Upper lobe of left lung (tissue), 6 donors: ENCODE results near the gene CIZ1. TPM values are rescaled to one million over a fixed set of nuclear protein-coding genes. Genes with fewer than 3 reads are reported as not detected.

Source experiments
- ATAC-seq, 2 donors: fragments of 200-7000 bp; cut with Tn5 transposase; one replicate each; pipeline ENCODE4 v1.9.1; 2022; ENCODE audit warnings: mild to moderate bottlenecking in 2 of 2, moderate library complexity in 2 of 2; ENCODE audit not compliant: low FRiP score in 2 of 2
- DNase-seq, 2 donors: peaks; one replicate each; pipeline ENCODE4 v3.0.0-alpha.2; 2019 to 2020
- H3K27ac ChIP-seq, 4 donors: fragments of 200-600 bp; sonication (generic); one replicate each; pipeline ENCODE4 v1.5.1; 2016 to 2019
- H3K27me3 ChIP-seq, 4 donors: fragments of 200-600 bp; sonication (generic); one replicate each; pipeline ENCODE4 v1.5.1; 2017 to 2019
- H3K36me3 ChIP-seq, 4 donors: fragments of 200-600 bp; sonication (generic); one replicate each; pipeline ENCODE4 v1.5.1; 2016 to 2019
- H3K4me1 ChIP-seq, 4 donors: fragments of 200-600 bp; sonication (generic); one replicate each; pipeline ENCODE4 v1.5.1; 2018 to 2019
- H3K4me3 ChIP-seq, 4 donors: fragments of 200-600 bp; sonication (generic); one replicate each; pipeline ENCODE4 v1.5.1; 2017 to 2019; ENCODE audit warnings: mild to moderate bottlenecking in 2 of 4, moderate library complexity in 1 of 4
- H3K9me3 ChIP-seq, 4 donors: fragments of 200-600 bp; sonication (generic); one replicate each; pipeline ENCODE4 v1.5.1; 2018 to 2019
- CTCF ChIP-seq, 6 experiments: fragments of 450-650 bp in 4 of 6; fragments of 200-600 bp in 2 of 6; sonication (generic) in 2 of 6; IDR thresholded peaks; one replicate each; pipeline ENCODE4 v1.5.1; 2016 to 2019; ENCODE audit warnings: antibody characterized with exemption in 6 of 6
- EP300 ChIP-seq, 4 donors: sonication (generic); formaldehyde crosslinking; IDR thresholded peaks; one replicate each; pipeline ENCODE4 v1.5.1; 2017; ENCODE audit warnings: antibody characterized with exemption in 4 of 4, control low read depth in 2 of 4
- POLR2A ChIP-seq, 4 donors: fragments of 450-650 bp; IDR thresholded peaks; one replicate each; pipeline ENCODE4 v1.5.1; 2016 to 2017; ENCODE audit warnings: antibody characterized with exemption in 4 of 4, mild to moderate bottlenecking in 2 of 4
- POLR2AphosphoS5 ChIP-seq, 2 donors: sonication (generic); formaldehyde crosslinking; IDR thresholded peaks; one replicate each; pipeline ENCODE4 v1.5.1; 2017; ENCODE audit warnings: antibody characterized with exemption in 2 of 2
- WGBS, 2 donors: methylation state at CpG; one replicate each; pipeline ENCODE4 v1.1.5; 2017 to 2018; 5-methylcytosine and 5-hydroxymethylcytosine counted together
- total RNA-seq, 6 donors: library from RNA; depleted of rRNA in 4 of 6; stranded (reverse); fragments of >200 nt in 4 of 6; gene quantifications; one replicate each; pipeline versions ENCODE4 v1.1.0 to v1.2.1, GENCODE V29; 2016 to 2021
- donor health status: DM: no; HTN: no; CAD: no; lungs with moderate emphysema.
- donor health status: DM: no; HTN: yes; CAD: no; lungs with severe emphysema.

CIZ1 gene
- total RNA-seq, 6 donors from 2014 or later: 53.4 to 136 (median 95.5) TPM

- H3K4me1 ChIP-seq: peaks cover 0 to 14% (median 11%) of the 10 kb centered on the region in 4 donors
- TF ChIP-seq EP300 (IDR thresholded peaks at IDR 0.05): no peak
- no peak for TF ChIP-seq POLR2A (IDR thresholded peaks at IDR 0.05)
- no peak for TF ChIP-seq POLR2AphosphoS5 (IDR thresholded peaks at IDR 0.05)
- TF ChIP-seq CTCF (IDR thresholded peaks at IDR 0.05): no peak
- 84 to 89% methylated on average over 12 of the region's 12 CpGs for WGBS, 2 donors
- ATAC-seq (no peak), DNase-seq (no peak)
- no peaks in the 10 kb centered on the region for H3K36me3 ChIP-seq
- no peak overlapping the region for H3K4me3 ChIP-seq
- no peak overlapping the region for H3K27ac ChIP-seq
- no peaks in the 10 kb centered on the region for H3K27me3 ChIP-seq
- H3K9me3 ChIP-seq: no peaks in the 10 kb centered on the region
These were observed 22.6 kb upstream of the CIZ1 start for GRCh38 chr9:128213746-128214497.

- WGBS, 2 donors: 82 to 84% methylated on average over 2 of the region's 2 CpGs
- Histone ChIP-seq H3K27ac (no peak overlapping the region), H3K9me3 (no peaks in the 10 kb centered on the region), H3K4me3 (no peak overlapping the region), H3K4me1 (no peaks in the 10 kb centered on the region), H3K27me3 (no peaks in the 10 kb centered on the region), H3K36me3 (no peaks in the 10 kb centered on the region)
- TF ChIP-seq POLR2AphosphoS5 (IDR thresholded peaks at IDR 0.05): no peak
- TF ChIP-seq CTCF (IDR thresholded peaks at IDR 0.05): no peak
- TF ChIP-seq POLR2A (IDR thresholded peaks at IDR 0.05): no peak
- no peak for TF ChIP-seq EP300 (IDR thresholded peaks at IDR 0.05)
- DNase-seq (no peak), ATAC-seq (no peak)
These were observed 20.6 kb upstream of the CIZ1 start for GRCh38 chr9:128211981-128212281.

GRCh38 chr9:128211186-128211980 is 20.0 kb upstream of the CIZ1 start:
- WGBS, 2 donors: 63 to 65% methylated on average over 12 of the region's 12 CpGs
- Histone ChIP-seq H3K9me3 (no peaks in the 10 kb centered on the region), H3K27me3 (no peaks in the 10 kb centered on the region), H3K4me3 (no peak overlapping the region), H3K27ac (no peak overlapping the region), H3K36me3 (no peaks in the 10 kb centered on the region), H3K4me1 (no peaks in the 10 kb centered on the region)
- DNase-seq (no peak), ATAC-seq (no peak)
- no peak for TF ChIP-seq POLR2AphosphoS5 (IDR thresholded peaks at IDR 0.05)

GRCh38 chr9:128208946-128209669 is 17.7 kb upstream of the CIZ1 start:
- 72 to 73% methylated on average over 12 to 15 of the region's 15 CpGs for WGBS, 2 donors
- peaks cover 3% of the 10 kb centered on the region in 4 donors for H3K4me1 ChIP-seq
- peaks cover 0 to 9% (median 4%) of the 10 kb centered on the region in 4 donors for H3K27me3 ChIP-seq
- H3K36me3 ChIP-seq: no peaks in the 10 kb centered on the region
- DNase-seq: no peak
- TF ChIP-seq EP300 (IDR thresholded peaks at IDR 0.05): no peak
- no peak for TF ChIP-seq CTCF (IDR thresholded peaks at IDR 0.05)
- no peak for TF ChIP-seq POLR2AphosphoS5 (IDR thresholded peaks at IDR 0.05)
- TF ChIP-seq POLR2A (IDR thresholded peaks at IDR 0.05): no peak
- H3K9me3 ChIP-seq: no peaks in the 10 kb centered on the region
- no peak for ATAC-seq
- no peak overlapping the region for H3K4me3 ChIP-seq
- H3K27ac ChIP-seq: no peak overlapping the region

GRCh38 chr9:128208386-128208785 is 17.0 kb upstream of the CIZ1 start:
- WGBS, 2 donors: 79 to 87% methylated on average over 7 of the region's 7 CpGs
- TF ChIP-seq CTCF (IDR thresholded peaks at IDR 0.05) (no peak), POLR2A (IDR thresholded peaks at IDR 0.05) (no peak), EP300 (IDR thresholded peaks at IDR 0.05) (no peak), POLR2AphosphoS5 (IDR thresholded peaks at IDR 0.05) (no peak)
- H3K36me3 ChIP-seq: no peaks in the 10 kb centered on the region
- H3K4me3 ChIP-seq: no peak overlapping the region
- H3K4me1 ChIP-seq: peaks cover 10 to 11% (median 10%) of the 10 kb centered on the region in 4 donors
- ATAC-seq: no peak
- H3K27me3 ChIP-seq: peaks cover 0 to 16% (median 8%) of the 10 kb centered on the region in 4 donors
- no peaks in the 10 kb centered on the region for H3K9me3 ChIP-seq
- no peak for DNase-seq
- H3K27ac ChIP-seq: no peak overlapping the region
